IPS DF 6.9 (cell line): ENCODE data around the gene FHIP2A.
"Not testable (repeated sequence)": the region's sequence is repeated elsewhere in the genome, so short reads cannot be mapped to it uniquely, and the experiment has no call there.

Source experiments
- DNase-seq: peaks from one replicate; pipeline ENCODE4 v3.0.0-alpha.2; 2013; ENCODE audit warnings: low read depth, low spot score
- H3K27ac ChIP-seq: one replicate; pipeline ENCODE4 v1.5.1; 2013; ENCODE audit warnings: low read length, control low read depth
- H3K27me3 ChIP-seq: 2 replicates; pipeline ENCODE4 v1.6.1; 2013; ENCODE audit warnings: mild to moderate bottlenecking, low read length; ENCODE audit not compliant: control insufficient read depth, insufficient read depth
- H3K36me3 ChIP-seq: 2 replicates; pipeline ENCODE4 v1.6.1; 2013; ENCODE audit warnings: low read length; ENCODE audit not compliant: control insufficient read depth, insufficient read depth
- H3K4me1 ChIP-seq: 2 replicates; pipeline ENCODE4 v1.6.1; 2013; ENCODE audit warnings: low read length; ENCODE audit not compliant: control insufficient read depth, insufficient read depth
- H3K4me3 ChIP-seq: 2 replicates; pipeline ENCODE4 v1.5.1; 2013; ENCODE audit warnings: mild to moderate bottlenecking, low read length
- H3K9me3 ChIP-seq: 2 replicates; pipeline ENCODE4 v1.6.1; 2013; ENCODE audit warnings: low read length, inconsistent platforms; ENCODE audit not compliant: control insufficient read depth, insufficient read depth
- WGBS: extraction: QIAGEN DNeasy Blood & Tissue Kit; methylation state at CpG from one replicate; pipeline ENCODE4 v1.1.7; 2013; ENCODE audit warnings: mixed read lengths, missing lambda C conversion rate; ENCODE audit not compliant: insufficient read length, insufficient coverage; 5-methylcytosine and 5-hydroxymethylcytosine counted together

Gene FHIP2A

DNA sequence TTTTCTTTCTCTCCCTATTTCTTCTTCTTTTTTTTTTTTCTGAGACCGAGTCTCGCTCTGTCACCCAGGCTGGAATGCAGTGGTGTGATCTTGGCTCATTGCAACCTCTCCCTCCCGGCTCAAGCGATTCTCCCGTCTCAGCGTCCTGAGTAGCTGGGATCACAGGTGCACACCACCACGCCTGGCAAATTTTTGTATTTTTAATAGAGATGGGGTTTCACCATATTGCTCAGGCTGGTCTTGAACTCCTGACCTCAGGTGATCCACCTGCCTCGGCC, 35.6 kb downstream of the FHIP2A start:
- not testable (repeated sequence) for H3K9me3 ChIP-seq, H3K27ac ChIP-seq, H3K27me3 ChIP-seq, DNase-seq, H3K4me3 ChIP-seq, H3K36me3 ChIP-seq, H3K4me1 ChIP-seq
- WGBS = no CpG with 5 or more reads among the region's 8 CpGs

DNA sequence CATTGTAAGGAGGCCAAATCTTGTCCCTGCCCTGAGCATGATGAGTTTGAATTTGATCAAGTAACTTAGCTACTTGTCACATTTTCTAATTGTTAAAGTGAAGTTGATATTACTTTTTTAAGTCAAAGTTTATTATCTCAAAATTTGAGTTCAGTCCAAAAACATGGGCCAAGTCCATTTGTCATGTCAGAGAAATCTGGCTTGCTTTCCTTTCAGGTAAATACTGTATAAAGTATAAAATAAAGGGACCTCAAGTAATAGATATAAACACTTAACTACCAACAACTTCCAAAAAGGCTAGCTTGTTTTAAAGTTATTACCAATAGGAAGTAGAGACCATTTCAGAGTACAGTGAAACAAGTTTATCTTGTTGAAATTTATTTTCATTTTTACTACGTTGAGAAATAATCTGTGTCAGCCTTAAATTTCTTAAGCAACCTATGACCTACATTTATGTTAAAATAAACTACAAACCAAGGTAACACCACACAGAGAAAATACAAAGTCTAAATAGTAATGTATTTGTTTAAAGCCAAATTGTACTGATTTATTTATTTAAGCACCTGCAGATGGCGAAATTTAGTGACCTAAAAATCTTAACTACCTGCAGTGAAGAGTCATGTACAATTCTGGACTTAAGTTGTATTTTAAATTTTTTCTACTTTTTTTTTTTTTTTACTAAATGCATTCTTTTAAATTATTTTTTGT, 36.5 kb downstream of the FHIP2A start:
- H3K27ac ChIP-seq = no peak overlapping the region
- peaks cover 4% of the 10 kb centered on the region; the same call in 1 of the 2 replicates for H3K36me3 ChIP-seq
- no peak for DNase-seq
- H3K27me3 ChIP-seq = no peaks in the 10 kb centered on the region
- H3K4me3 ChIP-seq = no peak overlapping the region
- H3K4me1 ChIP-seq = no peaks in the 10 kb centered on the region
- H3K9me3 ChIP-seq = no peaks in the 10 kb centered on the region
- WGBS = no CpG with 5 or more reads among the region's 2 CpGs

DNA sequence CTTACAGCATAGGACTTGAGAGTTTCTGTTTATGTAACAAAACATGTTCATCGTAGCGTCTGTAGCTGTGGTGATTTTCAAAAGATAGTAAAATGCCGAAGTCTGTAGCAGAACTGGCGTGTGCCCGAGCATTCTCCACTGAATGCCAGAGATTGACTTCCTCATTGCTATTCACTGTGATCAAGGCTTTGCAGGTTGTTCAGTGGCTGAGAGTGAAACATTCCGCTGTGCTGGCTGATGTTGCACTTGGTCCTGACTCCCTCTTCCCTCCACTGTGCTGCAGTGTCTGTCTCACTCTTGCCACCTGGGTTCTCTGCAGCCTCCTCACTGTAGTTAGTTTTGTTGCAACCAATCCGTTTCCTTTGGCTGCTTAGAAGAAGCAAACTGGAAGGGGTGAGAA, 37.6 kb downstream of the FHIP2A start:
- Histone ChIP-seq H3K4me1 (no peaks in the 10 kb centered on the region), H3K27ac (no peak overlapping the region), H3K4me3 (no peak overlapping the region), H3K36me3 (peaks cover 4% of the 10 kb centered on the region; the same call in 1 of the 2 replicates), H3K27me3 (no peaks in the 10 kb centered on the region), H3K9me3 (no peaks in the 10 kb centered on the region)
- no CpG with 5 or more reads among the region's 7 CpGs for WGBS
- DNase-seq = no peak

DNA sequence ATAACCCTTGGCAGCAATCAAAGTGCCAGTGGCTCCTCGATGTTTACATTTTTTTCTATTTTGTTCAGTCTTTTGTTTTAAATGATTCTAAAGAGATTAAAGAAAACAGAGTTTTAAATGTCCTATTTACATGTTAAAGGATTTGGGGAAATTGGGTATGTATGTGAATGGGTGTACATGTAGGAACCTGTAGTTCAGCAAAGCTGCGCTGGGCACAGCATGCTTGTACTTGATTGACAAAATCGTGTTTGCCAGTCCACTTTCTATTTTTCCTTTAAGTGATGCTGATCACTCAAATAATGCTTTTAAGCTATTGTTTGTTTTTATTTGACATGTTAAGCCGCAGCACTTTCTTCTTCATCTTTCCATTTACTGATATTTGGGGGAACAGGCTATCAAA, 40.9 kb downstream of the FHIP2A start:
- no CpG with 5 or more reads among the region's 4 CpGs for WGBS
- Histone ChIP-seq H3K9me3 (no peaks in the 10 kb centered on the region), H3K27me3 (no peaks in the 10 kb centered on the region), H3K36me3 (0 out of 2 replicates have a peak, but pooled peaks cover 4% of the 10 kb centered on the region), H3K4me1 (no peaks in the 10 kb centered on the region), H3K4me3 (no peak overlapping the region), H3K27ac (no peak overlapping the region)
- no peak for DNase-seq

DNA sequence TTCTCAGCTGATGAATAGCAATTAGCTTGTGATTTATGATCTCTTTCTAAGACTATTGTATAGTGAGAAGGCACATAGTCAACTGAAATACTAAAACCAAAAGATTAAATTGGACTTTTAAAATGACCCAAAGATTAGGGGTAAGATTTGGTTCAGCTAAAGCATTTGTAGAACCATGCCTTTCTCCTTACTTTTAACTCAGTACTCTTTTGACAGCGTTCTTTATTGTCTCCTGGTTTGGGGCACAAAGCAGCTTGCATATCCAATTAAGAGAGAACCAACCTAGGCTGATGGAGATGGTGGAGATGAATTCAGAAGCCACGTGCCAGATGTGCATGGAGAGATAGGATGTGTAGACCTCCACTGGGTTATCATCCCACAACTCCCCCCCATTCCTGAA, 45.8 kb downstream of the FHIP2A start:
- H3K27ac ChIP-seq = no peak overlapping the region
- no peak for DNase-seq
- H3K4me1 ChIP-seq = no peaks in the 10 kb centered on the region
- H3K9me3 ChIP-seq = no peaks in the 10 kb centered on the region
- no CpG with 5 or more reads among the region's 2 CpGs for WGBS
- H3K27me3 ChIP-seq = no peaks in the 10 kb centered on the region
- H3K36me3 ChIP-seq = no peaks in the 10 kb centered on the region
- no peak overlapping the region for H3K4me3 ChIP-seq

DNA sequence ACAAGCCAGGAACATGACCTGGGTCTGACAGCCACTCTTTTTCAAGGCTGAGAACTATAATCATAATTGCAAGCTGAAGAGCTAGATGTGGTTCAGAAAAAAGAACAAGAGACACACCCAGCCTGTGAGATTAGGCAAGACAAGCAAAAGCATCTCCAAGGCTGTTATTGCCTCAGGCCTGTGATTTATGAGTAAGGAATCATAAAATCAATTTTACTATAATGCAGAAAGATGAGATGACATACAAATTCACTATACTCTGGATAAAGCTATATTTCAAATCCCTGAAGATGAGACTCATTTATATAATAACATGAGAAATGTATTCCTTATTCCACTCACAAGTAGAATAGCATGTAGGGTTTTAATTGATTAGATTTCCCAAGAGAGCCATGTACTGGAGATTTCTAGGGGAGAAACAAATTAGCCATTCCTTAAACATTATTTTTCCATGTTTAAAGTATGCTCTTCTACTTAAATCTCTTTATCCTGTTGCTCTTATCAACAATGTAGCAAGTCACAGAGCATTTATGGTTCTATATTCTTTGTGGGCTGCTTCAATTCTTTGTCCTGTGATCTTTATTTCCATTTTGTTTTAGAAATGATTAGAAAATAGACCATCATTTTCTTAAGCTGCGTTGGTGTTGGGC, 47.4 kb downstream of the FHIP2A start:
- no peak overlapping the region for H3K27ac ChIP-seq

DNA sequence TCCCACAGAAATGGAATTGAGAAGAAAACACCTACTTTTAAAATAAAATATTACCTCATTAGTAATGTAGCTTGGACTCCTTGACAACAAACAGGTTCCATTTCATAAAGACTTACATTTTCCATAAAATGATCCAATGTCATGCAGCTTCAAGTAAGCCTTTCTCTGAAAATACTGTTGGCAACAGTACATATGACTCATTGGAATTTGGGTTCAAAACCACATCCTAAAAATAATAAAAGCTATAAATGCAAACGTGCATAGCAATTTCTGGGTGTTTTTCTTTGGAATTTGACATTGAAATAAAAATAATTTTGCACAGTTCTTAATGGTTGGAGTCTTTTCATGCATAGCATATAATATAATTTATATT, 47.9 kb downstream of the FHIP2A start:
- no CpG with 5 or more reads among the region's 1 CpG for WGBS
- DNase-seq = no peak

More for the DNA sequence above, 47.4 kb downstream of the FHIP2A start:
- WGBS = no CpG with 5 or more reads among the region's 1 CpG
- H3K36me3 ChIP-seq = no peaks in the 10 kb centered on the region
- H3K4me3 ChIP-seq = no peak overlapping the region
- H3K4me1 ChIP-seq = no peaks in the 10 kb centered on the region
- DNase-seq = no peak
- H3K9me3 ChIP-seq = no peaks in the 10 kb centered on the region
- no peaks in the 10 kb centered on the region for H3K27me3 ChIP-seq

DNA sequence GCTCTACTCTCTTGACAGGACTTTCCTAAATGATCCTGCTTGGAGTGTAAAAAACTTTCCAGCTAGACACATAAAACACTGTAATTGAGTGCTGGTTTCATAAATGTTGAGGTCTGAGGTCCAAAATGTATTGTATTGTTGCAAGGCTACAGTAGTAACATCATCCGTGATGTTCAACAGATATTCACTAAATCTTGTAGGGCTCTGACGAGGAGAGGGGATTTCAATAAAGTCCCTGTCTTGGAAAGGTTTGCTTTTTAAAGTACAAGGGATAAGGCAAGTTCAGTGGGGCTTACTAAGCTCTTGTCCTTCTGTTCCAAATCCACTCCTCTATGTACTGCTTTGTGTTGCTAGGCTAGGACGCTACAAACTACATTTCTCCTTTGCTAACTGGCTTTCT, 48.9 kb downstream of the FHIP2A start:
- no peak overlapping the region for H3K4me3 ChIP-seq
- H3K27ac ChIP-seq = no peak overlapping the region
- no peaks in the 10 kb centered on the region for H3K27me3 ChIP-seq
- no CpG with 5 or more reads among the region's 3 CpGs for WGBS
- no peaks in the 10 kb centered on the region for H3K9me3 ChIP-seq
- no peaks in the 10 kb centered on the region for H3K36me3 ChIP-seq
- DNase-seq = no peak
- H3K4me1 ChIP-seq = no peaks in the 10 kb centered on the region

More for the DNA sequence above, 47.9 kb downstream of the FHIP2A start:
- Histone ChIP-seq H3K27ac (no peak overlapping the region), H3K9me3 (no peaks in the 10 kb centered on the region), H3K4me1 (no peaks in the 10 kb centered on the region), H3K4me3 (no peak overlapping the region), H3K27me3 (no peaks in the 10 kb centered on the region), H3K36me3 (no peaks in the 10 kb centered on the region)

DNA sequence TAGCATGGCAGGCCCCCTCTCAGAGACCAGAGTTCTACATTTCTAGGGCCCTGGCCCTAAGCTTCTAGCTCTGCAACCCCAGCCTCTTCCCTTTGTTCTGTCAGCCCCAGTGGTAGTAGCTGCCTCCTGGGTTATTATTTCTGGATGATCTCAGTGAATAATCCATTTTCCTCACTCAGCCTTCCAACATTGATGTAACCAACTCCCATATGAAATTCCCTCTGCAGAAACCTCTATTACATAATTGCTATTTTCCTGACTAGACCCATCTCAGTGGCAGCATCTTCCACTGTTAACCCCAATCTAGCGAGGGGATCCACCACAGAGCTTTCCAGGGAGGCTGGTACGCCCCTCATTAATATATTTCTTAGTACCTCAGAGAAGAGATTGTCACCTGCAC, 49.8 kb downstream of the FHIP2A start:
- no peak overlapping the region for H3K4me3 ChIP-seq
- no CpG with 5 or more reads among the region's 2 CpGs for WGBS
- no peaks in the 10 kb centered on the region for H3K27me3 ChIP-seq
- H3K36me3 ChIP-seq = no peaks in the 10 kb centered on the region
- no peaks in the 10 kb centered on the region for H3K4me1 ChIP-seq
- no peak overlapping the region for H3K27ac ChIP-seq
- no peaks in the 10 kb centered on the region for H3K9me3 ChIP-seq
- DNase-seq = no peak
